Endothelial cell of umbilical vein (primary cell): Measurements from ENCODE around the gene URGCP.

Source experiments
- POLR2A ChIP-seq: IDR thresholded peaks from 2 replicates; pipeline ENCODE4 v1.6.1; 2012; ENCODE audit warnings: low read depth, mild to moderate bottlenecking, control low read depth, low read length
- TF ChIP-seq, protein P1 (sequence below), 2 donors: IDR thresholded peaks; 1 replicate in 1 of 2; 2 replicates in 1 of 2; pipeline ENCODE4 v1.5.1; 2011; ENCODE audit warnings: low read length in 2 of 2, mild to moderate bottlenecking in 2 of 2, moderate library complexity in 2 of 2, control low read depth in 1 of 2, inconsistent platforms in 1 of 2, low read depth in 1 of 2; ENCODE audit not compliant: insufficient read depth in 1 of 2; ENCODE audit errors: extremely low read depth in 1 of 2

DNA sequence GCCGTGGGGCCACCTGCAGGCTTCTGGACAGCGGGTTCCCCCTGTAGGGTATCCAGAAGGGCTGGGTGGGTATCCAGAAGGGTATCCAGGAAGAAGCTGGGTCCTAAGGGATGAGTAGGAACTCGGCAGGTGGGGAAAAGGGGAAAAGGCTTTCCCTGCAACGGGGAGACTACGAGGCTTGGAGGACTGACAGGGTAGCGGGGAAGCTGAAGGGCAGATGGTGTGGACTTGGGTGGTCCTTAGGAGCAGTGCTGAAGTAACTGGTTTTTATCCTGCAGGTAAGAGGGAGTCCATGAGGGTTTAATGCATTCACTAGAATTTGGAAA, 20.4 kb upstream of the URGCP start:
- TF ChIP-seq, protein P1, sequence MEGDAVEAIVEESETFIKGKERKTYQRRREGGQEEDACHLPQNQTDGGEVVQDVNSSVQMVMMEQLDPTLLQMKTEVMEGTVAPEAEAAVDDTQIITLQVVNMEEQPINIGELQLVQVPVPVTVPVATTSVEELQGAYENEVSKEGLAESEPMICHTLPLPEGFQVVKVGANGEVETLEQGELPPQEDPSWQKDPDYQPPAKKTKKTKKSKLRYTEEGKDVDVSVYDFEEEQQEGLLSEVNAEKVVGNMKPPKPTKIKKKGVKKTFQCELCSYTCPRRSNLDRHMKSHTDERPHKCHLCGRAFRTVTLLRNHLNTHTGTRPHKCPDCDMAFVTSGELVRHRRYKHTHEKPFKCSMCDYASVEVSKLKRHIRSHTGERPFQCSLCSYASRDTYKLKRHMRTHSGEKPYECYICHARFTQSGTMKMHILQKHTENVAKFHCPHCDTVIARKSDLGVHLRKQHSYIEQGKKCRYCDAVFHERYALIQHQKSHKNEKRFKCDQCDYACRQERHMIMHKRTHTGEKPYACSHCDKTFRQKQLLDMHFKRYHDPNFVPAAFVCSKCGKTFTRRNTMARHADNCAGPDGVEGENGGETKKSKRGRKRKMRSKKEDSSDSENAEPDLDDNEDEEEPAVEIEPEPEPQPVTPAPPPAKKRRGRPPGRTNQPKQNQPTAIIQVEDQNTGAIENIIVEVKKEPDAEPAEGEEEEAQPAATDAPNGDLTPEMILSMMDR (IDR thresholded peaks at IDR 0.05; ENCODE audit: extremely low read depth in 1 of 2, insufficient read depth in 1 of 2, low read depth in 1 of 2, low read length in 2 of 2): no peak
- no peak for TF ChIP-seq POLR2A
